Esophagus muscularis mucosa (tissue), 4 donors: ENCODE data around the gene PARD3B.

Source experiments
- CTCF ChIP-seq, 3 experiments: fragments of 200-600 bp in 2 of 3; fragments of 450-650 bp in 1 of 3; sonication (generic) in 2 of 3; IDR thresholded peaks; one replicate each; pipeline ENCODE4 v1.5.1; 2017 to 2019; ENCODE audit warnings: antibody characterized with exemption in 3 of 3, mild to moderate bottlenecking in 2 of 3, moderate library complexity in 1 of 3
- EP300 ChIP-seq: sonication (generic); formaldehyde crosslinking; IDR thresholded peaks from one replicate; pipeline ENCODE4 v1.6.1; 2017; ENCODE audit warnings: antibody characterized with exemption
- POLR2A ChIP-seq: fragments of 450-650 bp; IDR thresholded peaks from one replicate; pipeline ENCODE4 v1.6.1; 2017; ENCODE audit warnings: antibody characterized with exemption, moderate library complexity, mild to moderate bottlenecking, low read depth
- POLR2AphosphoS5 ChIP-seq, 2 donors: sonication (generic); formaldehyde crosslinking; IDR thresholded peaks; one replicate each; pipeline ENCODE4 v1.6.1; 2017; ENCODE audit warnings: antibody characterized with exemption in 2 of 2

GRCh38 chr2:204613635-204614034 is 68.4 kb downstream of the PARD3B start:
- TF ChIP-seq CTCF (IDR thresholded peaks at IDR 0.05) (no peak), POLR2A (no peak), EP300 (no peak), POLR2AphosphoS5 (IDR thresholded peaks at IDR 0.05) (no peak)
